Mesodermal cell (in vitro differentiated cells): ENCODE measurements around the gene MDM1. TPM values are rescaled to one million over a fixed set of nuclear protein-coding genes. Genes with fewer than 3 reads are reported as not detected.
A peak's percentile ranks its signal among the peaks of the same experiment; 100 is the strongest.

Source experiments
- H3K27ac ChIP-seq: 2 replicates; pipeline ENCODE4 v1.7.0; 2013; ENCODE audit warnings: mild to moderate bottlenecking, low read depth, low read length, moderate library complexity; ENCODE audit not compliant: severe bottlenecking
- H3K36me3 ChIP-seq: 2 replicates; pipeline ENCODE4 v1.7.1; 2013; ENCODE audit warnings: mild to moderate bottlenecking, low read length, moderate library complexity; ENCODE audit not compliant: control insufficient read depth, insufficient read depth
- H3K4me1 ChIP-seq: one replicate; pipeline ENCODE4 v1.7.1; 2013; ENCODE audit warnings: mild to moderate bottlenecking, low read length; ENCODE audit not compliant: insufficient read depth, control insufficient read depth, poor library complexity, severe bottlenecking
- H3K4me3 ChIP-seq: 2 replicates; pipeline ENCODE4 v1.7.0; 2013; ENCODE audit warnings: low read length, control low read depth, mild to moderate bottlenecking; ENCODE audit not compliant: insufficient read depth, poor library complexity, severe bottlenecking; ENCODE audit errors: extremely low read depth
- H3K9me3 ChIP-seq: 2 replicates; pipeline ENCODE4 v1.7.1; 2013; ENCODE audit warnings: mild to moderate bottlenecking, low read length, moderate library complexity; ENCODE audit not compliant: control insufficient read depth
- WGBS, 2 experiments: methylation state at CpG; one replicate each; pipeline ENCODE4 v1.1.5; 2013; ENCODE audit warnings: missing lambda C conversion rate in 2 of 2; ENCODE audit not compliant: insufficient coverage in 2 of 2; 5-methylcytosine and 5-hydroxymethylcytosine counted together
- polyA plus RNA-seq, 2 experiments: library from polyadenylated mRNA; stranded (reverse); fragments of 50-300 nt; gene quantifications; one replicate each; pipeline ENCODE4 v1.2.3, GENCODE V29; 2013

The MDM1 gene
- polyA plus RNA-seq (2013, experiment 1 of 2), result 14.3 TPM
- polyA plus RNA-seq (2013, experiment 2 of 2), result 19.2 TPM

- H3K4me1 ChIP-seq, result no peaks in the 10 kb centered on the region
- peaks cover 9% of the 10 kb centered on the region for H3K36me3 ChIP-seq
- no peaks in the 10 kb centered on the region for H3K9me3 ChIP-seq
- 0% methylated on average over 45 to 53 of the region's 59 CpGs for WGBS, 2 experiments
- H3K4me3 ChIP-seq, result peak within 1 kb of the TSS; percentile 72
- H3K27ac ChIP-seq, result no peak within 1 kb of the TSS
Measured at GRCh38 chr12:68331869-68332727, at the start of gene MDM1. Gene MDM1 (minus strand): TSS chr12:68332362. CDS start chr12:68332245, 117 bp downstream.

GRCh38 chr12:68381476-68382219, 49.5 kb upstream of the MDM1 start:
- H3K4me1 ChIP-seq, result no peaks in the 10 kb centered on the region
- no peaks in the 10 kb centered on the region for H3K9me3 ChIP-seq
- 73 to 78% methylated on average over 2 to 4 of the region's 6 CpGs for WGBS, 2 experiments
- no peaks in the 10 kb centered on the region for H3K36me3 ChIP-seq
- no peak overlapping the region for H3K27ac ChIP-seq
- H3K4me3 ChIP-seq, result no peak overlapping the region

- no peaks in the 10 kb centered on the region for H3K4me1 ChIP-seq
Measured at GRCh38 chr12:68378872-68379606, 46.9 kb upstream of the MDM1 start.

GRCh38 chr12:68377881-68378280, 45.7 kb upstream of the MDM1 start:
- Histone ChIP-seq H3K4me3 (no peak overlapping the region), H3K27ac (no peak overlapping the region), H3K4me1 (no peaks in the 10 kb centered on the region), H3K36me3 (no peaks in the 10 kb centered on the region), H3K9me3 (no peaks in the 10 kb centered on the region)
- WGBS, 2 experiments, result 100% methylated on average over 1 of the region's 3 CpGs; no CpG with 5 or more reads in 1 of the 2 experiments

More at GRCh38 chr12:68378872-68379606, 46.9 kb upstream of the MDM1 start:
- Histone ChIP-seq H3K9me3 (no peaks in the 10 kb centered on the region), H3K27ac (no peak overlapping the region), H3K36me3 (no peaks in the 10 kb centered on the region), H3K4me3 (no peak overlapping the region)
- WGBS, 2 experiments, result 90 to 98% methylated on average over 4 of the region's 5 CpGs

- Histone ChIP-seq H3K4me3 (no peak overlapping the region), H3K27ac (no peak overlapping the region), H3K36me3 (no peaks in the 10 kb centered on the region), H3K4me1 (no peaks in the 10 kb centered on the region), H3K9me3 (no peaks in the 10 kb centered on the region)
- 60 to 96% methylated on average over 1 to 4 of the region's 7 CpGs for WGBS, 2 experiments
Measured at GRCh38 chr12:68376901-68377300, 44.7 kb upstream of the MDM1 start.

GRCh38 chr12:68375756-68376695, 43.9 kb upstream of the MDM1 start:
- H3K4me3 ChIP-seq, result no peak overlapping the region
- no peaks in the 10 kb centered on the region for H3K9me3 ChIP-seq
- H3K27ac ChIP-seq, result no peak overlapping the region
- H3K36me3 ChIP-seq, result no peaks in the 10 kb centered on the region
- H3K4me1 ChIP-seq, result no peaks in the 10 kb centered on the region
- WGBS, 2 experiments, result 67 to 78% methylated on average over 1 to 3 of the region's 4 CpGs

- Histone ChIP-seq H3K27ac (no peak overlapping the region), H3K4me3 (no peak overlapping the region), H3K4me1 (no peaks in the 10 kb centered on the region), H3K9me3 (no peaks in the 10 kb centered on the region), H3K36me3 (no peaks in the 10 kb centered on the region)
- WGBS, 2 experiments, result 97 to 100% methylated on average over 9 of the region's 10 CpGs
Measured at GRCh38 chr12:68374307-68374982, 42.3 kb upstream of the MDM1 start.

- no peaks in the 10 kb centered on the region for H3K36me3 ChIP-seq
- no peaks in the 10 kb centered on the region for H3K9me3 ChIP-seq
- no peak overlapping the region for H3K4me3 ChIP-seq
- H3K4me1 ChIP-seq, result no peaks in the 10 kb centered on the region
- WGBS, 2 experiments, result 69 to 92% methylated on average over 2 to 3 of the region's 3 CpGs
- no peak overlapping the region for H3K27ac ChIP-seq
Measured at GRCh38 chr12:68370667-68371066, 38.5 kb upstream of the MDM1 start.

- no peaks in the 10 kb centered on the region for H3K36me3 ChIP-seq
- no peaks in the 10 kb centered on the region for H3K9me3 ChIP-seq
- 84 to 92% methylated on average over 7 of the region's 8 CpGs for WGBS, 2 experiments
- H3K27ac ChIP-seq, result no peak overlapping the region
- no peak overlapping the region for H3K4me3 ChIP-seq
- peaks cover 4% of the 10 kb centered on the region for H3K4me1 ChIP-seq
Measured at GRCh38 chr12:68370006-68370590, 37.9 kb upstream of the MDM1 start.
